GM23338 (cell line): ENCODE results near the gene MAPK13.

ENCODE experiments used
- POLR2AphosphoS5 ChIP-seq: IDR thresholded peaks from 2 replicates; pipeline ENCODE4 v1.6.1; 2016; ENCODE audit warnings: antibody characterized with exemption, low read depth
- TF ChIP-seq, protein P1 (sequence below), 2 experiments: fragments of 200-600 bp in 1 of 2; sonication (generic) in 1 of 2; conservative IDR thresholded peaks; 2 replicates each; pipeline versions ENCODE4 v1.5.1 to v1.6.1; 2016 to 2017; ENCODE audit warnings: antibody characterized with exemption in 2 of 2, low read depth in 2 of 2, mild to moderate bottlenecking in 2 of 2, moderate library complexity in 1 of 2

DNA sequence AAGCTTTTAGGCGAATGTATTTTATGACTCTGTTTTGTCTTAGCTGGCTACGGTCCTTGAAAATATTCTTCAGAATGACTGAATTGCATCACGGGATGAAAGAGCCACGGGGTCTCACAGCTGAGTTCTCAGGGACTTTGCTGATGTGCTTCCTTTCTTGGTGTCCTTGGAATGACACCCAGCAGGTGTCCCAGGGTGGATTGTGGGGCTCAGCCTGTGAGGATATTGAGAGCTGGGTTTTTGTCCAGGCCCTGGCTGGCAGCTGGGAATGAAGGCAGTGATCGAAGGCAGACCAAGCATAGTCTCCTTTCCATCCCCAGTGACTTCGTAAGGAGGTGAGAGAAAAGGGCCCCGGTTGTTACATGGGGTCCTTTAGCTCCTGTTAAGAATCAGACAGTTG, 18.8 kb upstream of the MAPK13 start:
- TF ChIP-seq POLR2AphosphoS5: no peak
- TF ChIP-seq, protein P1, sequence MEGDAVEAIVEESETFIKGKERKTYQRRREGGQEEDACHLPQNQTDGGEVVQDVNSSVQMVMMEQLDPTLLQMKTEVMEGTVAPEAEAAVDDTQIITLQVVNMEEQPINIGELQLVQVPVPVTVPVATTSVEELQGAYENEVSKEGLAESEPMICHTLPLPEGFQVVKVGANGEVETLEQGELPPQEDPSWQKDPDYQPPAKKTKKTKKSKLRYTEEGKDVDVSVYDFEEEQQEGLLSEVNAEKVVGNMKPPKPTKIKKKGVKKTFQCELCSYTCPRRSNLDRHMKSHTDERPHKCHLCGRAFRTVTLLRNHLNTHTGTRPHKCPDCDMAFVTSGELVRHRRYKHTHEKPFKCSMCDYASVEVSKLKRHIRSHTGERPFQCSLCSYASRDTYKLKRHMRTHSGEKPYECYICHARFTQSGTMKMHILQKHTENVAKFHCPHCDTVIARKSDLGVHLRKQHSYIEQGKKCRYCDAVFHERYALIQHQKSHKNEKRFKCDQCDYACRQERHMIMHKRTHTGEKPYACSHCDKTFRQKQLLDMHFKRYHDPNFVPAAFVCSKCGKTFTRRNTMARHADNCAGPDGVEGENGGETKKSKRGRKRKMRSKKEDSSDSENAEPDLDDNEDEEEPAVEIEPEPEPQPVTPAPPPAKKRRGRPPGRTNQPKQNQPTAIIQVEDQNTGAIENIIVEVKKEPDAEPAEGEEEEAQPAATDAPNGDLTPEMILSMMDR (conservative IDR thresholded peaks at IDR 0.05; ENCODE audit: low read depth in 2 of 2): no peak
